Karpas-422 (cell line): Measurements from ENCODE around the gene CP. TPM values are rescaled to one million over a fixed set of nuclear protein-coding genes. Genes with fewer than 3 reads are reported as not detected.

Experiments
- DNase-seq: peaks from one replicate; pipeline ENCODE4 v3.0.0-alpha.2; 2015
- H2AFZ ChIP-seq: fragments of 200-600 bp; sonication (generic); 2 replicates; pipeline ENCODE4 v1.6.1; 2014; ENCODE audit warnings: antibody characterized with exemption, low read length, mixed read lengths
- H3K27ac ChIP-seq: fragments of 200-600 bp; sonication (generic); 2 replicates; pipeline ENCODE4 v1.5.1; 2014; ENCODE audit warnings: mild to moderate bottlenecking, low read length, moderate library complexity
- H3K27me3 ChIP-seq: fragments of 200-600 bp; sonication (generic); 2 replicates; pipeline ENCODE4 v1.6.1; 2014; ENCODE audit warnings: low read length, mixed read lengths
- H3K36me3 ChIP-seq: fragments of 200-600 bp; sonication (generic); 2 replicates; pipeline ENCODE4 v1.6.1; 2014; ENCODE audit warnings: low read length, mixed read lengths; ENCODE audit not compliant: insufficient read depth
- H3K4me1 ChIP-seq: fragments of 200-600 bp; sonication (generic); 2 replicates; pipeline ENCODE4 v1.6.1; 2014; ENCODE audit warnings: mild to moderate bottlenecking, low read length, mixed read lengths
- H3K4me2 ChIP-seq: fragments of 200-600 bp; sonication (generic); 2 replicates; pipeline ENCODE4 v1.6.1; 2014; ENCODE audit warnings: low read length, low read depth, mild to moderate bottlenecking; ENCODE audit not compliant: poor library complexity, severe bottlenecking
- H3K4me3 ChIP-seq: fragments of 200-600 bp; sonication (generic); 2 replicates; pipeline ENCODE4 v1.5.1; 2014; ENCODE audit warnings: mild to moderate bottlenecking, antibody characterized with exemption, low read length, mixed read lengths
- H3K79me2 ChIP-seq: fragments of 200-600 bp; sonication (generic); 2 replicates; pipeline ENCODE4 v1.6.1; 2014; ENCODE audit warnings: mild to moderate bottlenecking, low read length, mixed read lengths
- H3K9ac ChIP-seq: fragments of 200-600 bp; sonication (generic); 2 replicates; pipeline ENCODE4 v1.6.0; 2014; ENCODE audit warnings: low read length
- H3K9me2 ChIP-seq: fragments of 200-600 bp; sonication (generic), shearing (Covaris generic); replicated peaks from 2 replicates; pipeline ENCODE4 v1.6.0; 2014; ENCODE audit warnings: mild to moderate bottlenecking, low read length, moderate library complexity; ENCODE audit not compliant: insufficient read depth
- H3K9me3 ChIP-seq: fragments of 300-700, 200-600 bp; sonication (generic); 2 replicates; pipeline ENCODE4 v1.6.1; 2014; ENCODE audit warnings: low read length, mixed read lengths
- H4K20me1 ChIP-seq: fragments of 200-600 bp; sonication (generic); 2 replicates; pipeline ENCODE4 v1.6.1; 2014; ENCODE audit warnings: mild to moderate bottlenecking, antibody characterized with exemption, low read length, low read depth; ENCODE audit not compliant: insufficient read depth
- total RNA-seq: library from RNA; depleted of rRNA; stranded (reverse); fragments of >200 nt; shearing (Covaris generic); gene quantifications from 2 replicates; pipeline ENCODE4 v1.2.3, GENCODE V29; 2014; ENCODE audit warnings: low replicate concordance; rRNA removed

CP gene
- total RNA-seq, 1 experiment from 2014 or later: not detected

- Histone ChIP-seq H3K4me2 (no peak overlapping the region), H3K4me3 (no peak overlapping the region), H3K9me2 (no peaks in the 10 kb centered on the region), H2AFZ (no peak overlapping the region), H3K36me3 (no peaks in the 10 kb centered on the region), H3K9me3 (no peaks in the 10 kb centered on the region), H3K4me1 (peaks cover 3% of the 10 kb centered on the region; the same call in 1 of the 2 replicates), H3K9ac (no peak overlapping the region), H3K79me2 (no peaks in the 10 kb centered on the region), H3K27ac (no peak overlapping the region), H4K20me1 (no peaks in the 10 kb centered on the region), H3K27me3 (no peaks in the 10 kb centered on the region)
- no peak for DNase-seq
Observed at GRCh38 chr3:149122721-149123578, 98.7 kb downstream of the CP start.

Other genes starting within 250 kb of the CP start
- gene GYG1, start 230.3 kb downstream of the CP start, total RNA-seq: 8.4 and 18.9 TPM in 2 replicates
- gene HLTF, start 135.3 kb downstream of the CP start, total RNA-seq: 53.8 and 84.9 TPM in 2 replicates
- 38.5 and 62.5 TPM in 2 replicates for gene HPS3, start 92.2 kb downstream of the CP start, total RNA-seq
- gene TM4SF18, start 111.8 kb upstream of the CP start, total RNA-seq: not detected in 2 replicates
- gene TM4SF1, start 155.8 kb upstream of the CP start, total RNA-seq: not detected in 2 replicates